Activated CD4-positive, CD25-positive, alpha-beta regulatory T cell treated with anti-CD3 and anti-CD28 coated beads, Interleukin-2, amount 50 U/mL, for 24 hours (primary cell): ENCODE results near the gene CCDC154.
"Not testable (repeated sequence)": the region's sequence is repeated elsewhere in the genome, so short reads cannot be mapped to it uniquely, and the experiment has no call there.

Source experiments
- ATAC-seq, 2 donors: fragments of 150-1000 bp; cut with Tn5 transposase; one replicate each; pipeline ENCODE4 v1.10.0; 2021; ENCODE audit warnings: mild to moderate bottlenecking in 1 of 2, moderate library complexity in 1 of 2

The CCDC154 gene

DNA sequence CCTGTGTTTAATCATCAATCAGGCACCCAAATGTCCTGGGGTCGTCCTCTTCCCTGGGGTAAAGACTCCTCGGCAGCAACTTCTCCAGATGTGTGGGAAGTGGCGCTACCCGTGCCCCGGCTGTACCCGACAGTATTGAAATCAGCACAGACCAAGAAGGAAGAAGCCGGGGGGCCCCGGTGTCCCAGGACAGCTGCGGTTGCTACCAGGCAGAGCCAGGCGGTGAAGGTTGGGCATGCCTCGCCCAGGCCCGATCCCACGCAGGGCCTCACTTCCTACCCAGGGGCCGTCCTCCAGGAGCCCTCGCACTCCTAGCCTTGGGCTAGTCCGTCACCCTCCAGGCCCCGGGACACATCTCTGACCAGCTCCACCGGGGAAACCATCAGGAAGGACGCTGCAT lies 9.0 kb upstream of the CCDC154 start:
- no peak for ATAC-seq

DNA sequence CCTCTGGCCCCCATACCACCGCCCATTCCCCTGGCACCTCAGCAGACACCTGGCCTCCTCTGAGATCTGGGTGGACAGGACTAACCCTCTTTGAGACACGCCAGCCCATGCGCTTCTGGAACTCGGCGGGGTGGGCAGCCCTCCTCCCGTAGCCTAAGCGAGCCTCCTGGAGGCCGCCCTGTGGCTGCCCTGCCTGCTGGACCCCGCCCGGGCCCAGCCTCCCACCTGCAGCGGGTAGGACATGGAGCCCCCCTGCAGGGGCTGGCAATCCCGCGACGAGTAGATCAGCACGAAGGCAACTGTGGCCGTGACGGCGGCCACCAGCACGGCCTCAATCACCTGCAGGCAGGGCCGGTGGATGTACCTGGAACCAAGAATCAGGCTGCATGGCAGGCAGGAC lies 8.2 kb upstream of the CCDC154 start:
- no peak for ATAC-seq

DNA sequence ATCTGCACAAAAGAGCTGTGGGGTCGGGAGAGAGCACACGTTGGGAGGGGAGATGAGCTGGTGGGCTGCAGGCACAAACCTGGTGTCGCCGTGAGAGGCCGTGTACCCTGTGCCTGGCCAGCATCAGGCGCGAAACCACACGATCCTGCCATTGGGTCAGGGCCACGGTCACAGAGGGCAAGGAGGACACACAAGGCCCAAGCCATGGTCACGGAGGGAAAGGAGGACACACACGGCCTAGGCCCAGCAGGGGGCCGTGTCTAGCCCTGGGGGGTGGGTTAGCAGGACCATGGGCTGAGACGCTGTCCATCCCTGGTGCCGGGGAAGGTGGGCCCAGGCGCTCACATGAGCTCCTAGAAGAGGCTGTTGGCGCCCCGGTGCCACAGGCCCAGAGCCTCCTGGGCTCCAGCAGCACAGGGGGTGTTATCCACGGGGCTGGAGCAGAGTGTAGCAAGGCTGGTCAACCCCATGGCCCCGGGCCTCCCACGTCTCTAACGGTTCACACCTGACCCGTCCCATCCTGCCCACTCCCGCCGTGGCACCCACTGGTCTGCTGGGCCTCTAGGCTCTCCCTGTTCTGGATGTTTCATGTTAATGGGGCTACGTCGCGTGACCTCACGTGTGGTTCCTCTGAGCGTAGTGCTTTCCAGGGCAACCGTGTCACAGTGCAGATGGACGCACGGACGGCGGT lies 7.5 kb upstream of the CCDC154 start:
- ATAC-seq = no peak

DNA sequence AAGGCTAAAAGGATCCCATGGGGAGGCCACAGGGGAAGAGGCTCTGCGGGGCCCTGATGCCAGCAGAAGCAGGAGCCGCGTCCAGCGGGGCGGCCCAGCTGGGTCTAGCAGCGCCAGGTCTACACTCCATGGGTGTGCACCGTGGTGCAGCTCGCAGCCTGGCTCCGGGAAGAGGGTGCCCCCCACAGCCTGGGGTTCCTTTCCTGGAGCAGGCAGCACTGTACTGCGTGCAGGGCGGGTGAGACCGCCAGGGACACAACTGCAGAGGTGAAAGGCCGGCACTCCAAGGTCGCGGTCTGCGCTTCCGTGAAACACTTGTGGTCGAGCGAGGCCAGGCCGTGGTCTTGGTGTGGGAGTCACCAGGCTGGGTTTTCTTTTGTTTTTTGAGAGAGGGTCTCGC lies 6.5 kb upstream of the CCDC154 start:
- no peak for ATAC-seq

DNA sequence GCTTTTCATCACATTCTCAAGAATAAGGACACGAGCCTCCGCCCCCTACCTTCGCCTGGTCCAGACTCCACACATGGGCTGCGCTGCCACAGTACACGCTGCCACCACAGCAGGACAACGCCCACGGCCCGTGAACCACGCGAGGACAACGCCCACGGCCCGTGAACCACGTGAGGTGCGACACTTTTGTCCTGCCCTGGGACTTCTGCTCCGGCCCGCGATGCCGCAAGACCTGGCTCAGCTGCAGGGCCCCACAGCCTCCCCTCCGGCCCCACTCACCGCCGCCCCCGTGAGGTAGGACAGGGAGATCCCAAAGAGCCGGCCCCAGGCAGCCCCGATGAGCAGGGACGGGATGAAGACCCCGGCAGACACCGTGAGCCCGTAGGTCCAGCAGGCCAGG lies 5.9 kb upstream of the CCDC154 start:
- ATAC-seq = no peak

DNA sequence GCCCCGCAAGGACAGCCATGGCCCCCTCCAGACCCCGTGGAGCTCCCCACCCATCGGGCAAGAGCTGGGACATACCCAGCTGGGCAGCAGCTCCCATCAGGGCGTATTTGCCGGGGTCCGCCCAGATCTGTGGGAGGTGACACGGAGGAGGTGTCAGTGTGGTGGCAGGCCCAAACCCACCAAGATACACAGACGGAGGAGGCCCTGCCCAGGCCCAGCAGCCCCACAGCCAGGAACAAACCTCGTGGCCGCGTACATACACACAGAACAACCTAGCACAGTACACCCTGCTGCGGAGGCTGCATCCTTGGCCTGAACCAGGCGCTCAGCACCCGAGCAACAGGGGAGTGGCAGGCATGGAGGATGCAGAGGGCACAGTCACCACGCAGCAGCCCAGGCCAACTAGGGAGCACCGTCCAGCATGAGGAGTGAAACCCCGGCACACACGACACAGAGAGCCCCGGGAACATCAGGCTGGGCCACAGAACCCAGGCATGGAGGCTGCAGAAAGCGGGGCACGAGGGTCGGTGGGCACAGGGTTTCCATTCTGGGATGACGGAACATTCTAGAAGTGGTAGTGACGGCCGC lies 4.9 kb upstream of the CCDC154 start:
- no peak for ATAC-seq

DNA sequence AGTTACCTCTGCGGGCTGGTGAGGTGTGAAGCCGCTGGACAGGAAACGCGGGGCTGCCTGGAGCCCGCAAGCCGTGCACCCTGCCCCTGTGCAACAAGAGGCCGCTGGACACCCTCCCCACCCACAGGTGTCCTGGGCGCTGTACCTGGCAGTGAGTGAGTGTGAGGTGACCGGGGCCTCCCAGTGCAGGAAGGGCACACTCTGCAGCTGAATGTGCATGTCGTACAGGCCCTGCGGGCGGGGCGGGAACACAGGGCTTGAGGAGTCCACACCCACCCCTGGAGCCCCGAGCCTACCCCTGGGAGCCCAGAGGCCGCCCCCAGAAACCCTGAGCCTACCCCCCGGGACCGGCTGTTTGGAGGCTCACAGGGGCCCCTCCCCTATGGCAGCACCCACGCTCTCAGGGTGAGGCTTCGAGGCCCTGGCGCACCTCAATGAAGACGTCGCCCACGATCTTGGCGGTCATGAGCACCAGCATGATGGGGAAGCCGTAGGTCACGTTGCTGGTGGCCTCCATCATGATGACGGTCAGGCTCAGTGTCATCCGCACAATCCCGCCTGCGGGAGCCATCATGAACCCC lies 4.3 kb upstream of the CCDC154 start:
- no peak for ATAC-seq

DNA sequence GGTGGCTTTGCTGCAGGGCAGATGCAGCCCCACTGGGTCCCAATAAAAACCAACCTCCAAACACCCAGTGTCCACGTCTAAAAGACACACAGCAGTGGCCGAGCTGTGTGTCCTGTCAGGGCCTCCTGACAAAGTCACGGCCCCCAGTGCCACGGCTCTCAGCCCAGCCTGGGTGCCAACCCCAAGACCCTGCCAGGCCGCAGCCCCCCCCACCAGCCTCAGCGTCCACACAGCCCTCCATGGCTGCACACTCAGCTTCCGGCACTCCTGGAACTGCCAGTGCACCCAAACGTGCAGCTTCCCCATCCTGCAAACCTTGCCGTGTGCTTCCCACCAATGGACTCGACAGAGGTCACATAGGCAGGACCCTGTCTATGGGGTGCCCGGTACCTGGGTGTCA lies 3.6 kb upstream of the CCDC154 start:
- no peak for ATAC-seq

DNA sequence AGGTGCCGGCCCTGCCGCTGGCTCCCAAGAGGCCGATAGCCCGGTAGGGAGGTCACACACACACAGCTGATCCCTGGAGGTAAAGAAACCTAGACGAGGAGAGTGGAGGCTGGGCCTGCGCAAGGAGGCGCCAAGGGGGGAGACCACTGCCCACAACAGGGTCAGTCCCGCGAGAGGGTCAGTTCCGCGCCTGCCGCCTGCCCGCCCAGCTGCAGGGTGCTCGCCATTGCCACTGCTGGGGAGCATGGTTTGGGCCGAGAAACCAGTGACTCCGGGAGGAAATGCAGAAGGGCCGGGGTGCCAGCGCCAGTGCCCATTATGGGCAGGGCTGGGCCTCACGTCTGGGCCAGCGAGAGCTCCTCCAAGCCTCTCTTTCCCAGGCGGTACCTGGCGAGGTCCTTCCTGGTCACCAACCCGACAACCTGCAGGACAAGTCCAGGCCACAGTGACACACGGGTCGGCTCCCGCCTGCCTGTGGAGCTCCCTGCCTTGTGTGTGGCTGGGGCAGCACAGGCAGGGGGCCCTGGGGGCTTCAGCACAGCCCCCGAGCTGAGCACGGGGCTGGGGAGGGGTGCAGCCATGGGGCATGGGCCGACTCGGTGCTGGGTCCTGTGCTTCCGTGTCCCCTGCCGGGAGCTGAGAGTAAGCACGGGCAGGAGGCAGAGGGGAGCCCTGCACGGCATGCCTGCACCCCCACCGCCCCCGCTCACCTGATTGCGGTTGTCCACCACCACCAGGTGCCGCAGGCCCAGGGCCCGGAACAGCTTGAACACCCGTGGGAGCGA lies 2.1 kb upstream of the CCDC154 start:
- ATAC-seq = no peak

DNA sequence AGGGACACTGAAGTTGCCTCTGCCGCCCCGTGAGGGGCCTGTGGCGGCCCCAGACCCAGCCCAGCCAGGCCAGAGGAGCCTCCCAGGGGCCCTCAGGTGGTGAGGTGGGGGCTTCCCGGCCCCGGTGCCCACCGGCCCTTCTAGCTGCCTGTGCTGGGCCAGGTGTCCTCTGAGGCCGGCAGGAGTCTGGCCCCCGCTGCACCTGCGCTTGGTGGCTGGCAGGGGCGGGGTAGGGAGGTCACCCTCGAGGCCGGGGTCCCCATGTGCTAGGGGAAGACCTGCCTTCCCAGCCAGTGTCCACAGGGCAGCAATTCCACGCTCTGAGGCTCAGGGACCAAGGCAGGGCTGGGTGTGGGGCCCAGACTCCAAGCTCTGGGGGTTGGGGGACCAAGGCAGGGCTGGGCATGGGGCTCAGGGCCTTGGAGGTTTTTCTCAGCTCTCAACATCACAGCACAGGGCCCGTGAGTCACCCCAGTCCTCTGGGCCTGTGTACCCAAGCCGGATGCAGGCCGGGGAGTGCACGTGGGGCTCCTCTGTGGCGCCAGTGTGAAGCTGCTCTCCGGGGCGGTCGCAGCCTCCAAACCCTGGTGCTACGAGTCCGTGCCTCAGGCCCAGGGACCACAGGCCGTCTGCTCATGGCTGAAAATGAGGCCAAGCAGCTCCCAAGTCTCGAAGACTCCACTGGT lies 1.3 kb upstream of the CCDC154 start:
- ATAC-seq = peak in 1 of 2 donors; percentile 25

DNA sequence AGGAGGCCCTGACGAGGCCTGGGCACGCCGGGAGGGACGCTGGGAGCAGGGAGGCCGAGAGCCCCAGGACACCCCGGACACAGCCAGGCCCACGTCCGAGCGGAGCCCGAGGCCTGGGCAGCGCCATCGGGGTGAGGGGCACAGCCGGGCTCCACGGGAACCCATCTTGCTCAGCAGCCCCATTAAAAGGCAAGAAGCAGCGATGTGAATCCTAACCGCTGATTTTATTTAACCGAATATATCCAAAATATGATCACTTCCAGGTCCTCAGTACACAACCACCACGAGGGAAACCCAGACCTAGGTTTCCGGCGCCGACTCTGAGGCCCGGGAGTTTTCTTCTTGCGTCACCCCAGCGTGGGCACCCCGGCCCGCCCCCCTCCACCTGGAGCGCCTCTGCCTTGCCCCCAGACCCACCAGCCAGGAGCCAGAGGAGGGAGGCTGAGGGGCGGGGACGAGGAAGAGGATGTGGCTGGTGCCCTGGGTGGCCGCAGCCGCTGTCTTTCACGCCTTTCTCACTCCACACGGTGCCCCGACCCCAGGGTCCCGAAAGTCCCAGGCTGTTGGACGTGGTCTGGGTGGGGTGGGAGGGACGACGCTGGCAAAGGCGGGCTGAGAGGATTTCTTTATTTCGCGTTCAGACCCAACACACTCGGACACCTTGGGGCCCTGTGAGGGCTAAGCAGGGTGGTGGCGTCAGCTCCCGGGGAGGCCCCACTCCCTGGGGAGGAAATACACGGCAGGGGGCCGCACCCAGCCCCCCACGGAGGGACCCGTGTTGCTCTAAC lies 568 bp upstream of the CCDC154 start:
- no peak for ATAC-seq

DNA sequence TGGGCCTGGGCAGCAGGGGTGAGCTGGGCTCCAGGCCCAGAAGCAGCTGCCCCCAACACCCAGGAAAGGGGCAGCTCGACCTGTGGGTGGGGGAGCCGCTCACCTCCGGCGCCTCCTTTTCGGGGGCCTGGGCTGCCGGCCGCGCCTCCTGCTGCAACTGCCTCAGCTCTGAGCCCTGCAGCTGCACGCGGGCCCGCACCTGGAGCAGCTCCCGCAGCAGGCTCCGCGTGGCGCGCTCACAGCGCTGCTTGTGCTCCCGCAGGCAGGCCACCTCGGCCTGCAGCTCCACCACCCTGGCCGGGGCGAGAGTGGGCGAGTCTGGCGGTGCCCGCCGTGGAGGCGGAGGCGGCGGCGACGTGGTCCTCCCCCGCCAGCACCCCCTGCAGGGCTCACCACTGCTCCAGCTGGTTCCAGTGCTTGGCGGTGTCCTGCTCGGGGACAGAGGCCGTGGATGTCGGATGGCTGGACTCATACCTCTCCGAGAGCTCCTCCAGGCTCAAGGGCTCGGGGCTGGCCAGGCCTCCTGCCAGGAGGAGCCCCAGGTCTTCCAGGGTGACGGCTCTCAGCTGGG lies 868 bp downstream of the CCDC154 start:
- no peak for ATAC-seq

DNA sequence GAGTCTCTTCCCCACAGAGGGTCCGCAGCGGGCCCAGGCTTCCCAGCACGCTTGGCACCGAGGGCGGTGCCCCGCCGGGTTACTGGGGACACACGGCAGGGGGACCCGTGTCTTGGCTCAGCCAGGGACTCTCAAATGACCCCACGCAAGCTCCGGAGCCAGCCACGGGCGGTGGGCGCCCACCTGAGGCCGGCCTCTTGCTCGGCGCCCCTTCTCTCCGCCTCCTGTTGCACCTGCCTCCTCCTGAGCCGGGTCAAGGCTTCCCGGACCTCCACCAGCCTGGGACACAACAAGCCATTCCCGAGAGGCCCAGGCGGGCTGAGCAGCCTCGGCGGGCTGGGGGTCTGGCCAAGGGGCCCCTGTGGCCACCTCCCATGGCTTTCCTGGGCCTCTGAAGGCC lies 1.7 kb downstream of the CCDC154 start:
- no peak for ATAC-seq

DNA sequence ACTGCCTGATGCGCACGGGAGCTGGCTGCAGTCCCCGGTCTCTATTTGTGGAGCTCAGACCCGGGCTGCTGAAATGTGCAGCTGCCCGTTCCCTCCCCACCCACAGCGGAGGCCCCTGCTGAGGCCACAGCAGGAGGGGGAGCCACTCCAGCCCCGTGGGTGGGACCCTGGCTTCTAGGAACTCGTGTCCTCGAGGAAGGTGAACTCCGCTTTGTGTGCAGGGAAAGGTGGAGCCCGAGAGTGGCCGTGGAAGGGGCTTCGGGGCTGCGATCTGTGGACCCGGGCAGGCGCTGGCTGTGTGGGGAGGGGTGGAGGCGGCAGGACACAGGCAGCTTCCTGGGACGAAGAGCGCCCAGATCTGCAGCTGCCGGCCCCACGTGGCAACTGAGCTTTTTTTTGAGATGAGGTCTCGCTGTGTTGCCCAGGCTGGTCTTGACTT lies 2.9 kb downstream of the CCDC154 start:
- ATAC-seq = no peak

DNA sequence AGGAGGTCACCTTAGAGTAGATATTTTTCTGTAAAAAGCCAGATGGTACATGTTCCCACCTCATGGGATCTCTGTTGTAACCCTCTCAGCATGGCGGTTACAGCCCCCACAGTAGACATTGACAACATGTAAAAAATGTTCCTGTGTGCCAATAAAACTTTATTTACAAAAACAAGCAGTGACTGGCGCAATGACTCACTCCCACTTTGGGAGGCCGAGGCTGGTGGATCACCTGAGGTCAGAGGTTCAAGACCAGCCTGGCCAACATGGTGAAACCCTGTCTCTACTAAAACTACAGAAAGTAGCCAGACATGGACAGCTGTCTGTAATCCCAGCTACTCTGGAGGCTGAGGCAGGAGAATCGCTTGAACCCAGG lies 4.7 kb downstream of the CCDC154 start:
- ATAC-seq = not testable (repeated sequence)

DNA sequence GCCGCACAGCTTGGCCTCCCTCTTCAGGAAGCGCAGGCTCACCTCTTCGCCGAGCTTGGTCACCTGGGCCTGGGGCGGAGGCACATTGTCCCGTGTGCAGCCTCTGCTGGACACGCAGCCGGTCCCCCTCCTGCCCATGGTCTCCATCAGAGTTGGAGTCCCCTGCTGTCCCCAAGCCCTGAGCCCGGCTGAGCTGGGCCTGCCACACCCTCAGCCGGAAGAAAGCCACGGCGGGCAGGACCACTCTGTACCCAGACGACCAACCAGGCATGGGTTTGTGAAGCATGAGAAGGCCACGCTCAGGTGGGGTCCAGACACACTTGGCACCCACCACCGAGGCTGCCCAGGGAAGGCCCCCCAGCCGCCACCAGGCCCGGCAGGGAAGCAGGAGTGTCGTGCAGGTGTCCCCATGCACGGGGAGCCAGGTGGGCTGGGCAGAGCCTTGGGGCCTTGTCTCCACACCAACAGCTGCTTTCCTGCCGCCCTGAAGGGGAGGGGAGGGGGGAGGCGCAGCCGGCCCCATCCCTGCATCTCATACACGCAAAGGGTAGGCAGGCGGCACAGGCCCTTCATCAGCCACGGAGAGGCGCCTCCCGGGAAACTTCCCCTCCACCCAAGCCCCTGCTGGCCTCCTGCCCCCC lies 5.2 kb downstream of the CCDC154 start:
- no peak for ATAC-seq

DNA sequence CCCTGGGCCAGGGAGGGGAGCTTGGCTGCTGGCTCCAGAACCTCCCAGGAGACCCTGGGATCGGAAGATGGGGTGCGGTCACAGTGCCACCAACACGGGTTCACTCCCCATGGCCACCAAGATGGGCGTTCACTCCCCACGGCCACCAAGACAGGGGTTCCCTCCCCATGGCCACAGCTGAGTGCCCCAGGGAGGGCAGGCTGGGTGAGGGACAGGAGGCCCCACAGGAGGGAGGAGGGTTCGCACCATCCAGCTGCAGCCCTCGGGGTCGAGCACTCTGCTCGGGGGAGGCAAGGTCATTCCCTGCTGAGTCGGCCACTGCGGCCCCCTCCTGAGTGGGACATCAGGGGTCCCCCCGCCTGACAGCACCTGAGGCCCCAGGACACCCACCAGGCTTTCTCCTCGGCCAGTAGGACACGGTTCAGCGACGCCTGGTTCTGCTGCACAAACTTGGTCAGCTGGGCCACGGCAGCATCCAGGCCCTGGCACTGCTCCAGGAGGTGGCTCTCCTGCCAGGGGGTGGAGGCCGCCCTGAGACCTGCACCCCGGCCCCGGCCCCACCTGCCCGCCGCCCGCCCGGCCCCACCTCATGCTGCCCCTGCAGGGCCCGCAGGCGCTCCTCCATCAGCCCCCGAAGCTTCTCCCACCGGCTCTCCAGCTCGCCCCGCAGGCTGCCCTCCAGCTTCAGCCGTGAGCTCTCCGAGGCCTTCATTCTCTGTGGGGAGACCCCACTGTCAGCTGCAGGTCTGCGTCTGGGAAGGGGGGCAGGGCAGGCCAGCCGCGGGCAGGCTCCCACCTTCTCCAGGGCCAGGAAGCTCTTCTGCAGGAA lies 5.9 kb downstream of the CCDC154 start:
- ATAC-seq = no peak

DNA sequence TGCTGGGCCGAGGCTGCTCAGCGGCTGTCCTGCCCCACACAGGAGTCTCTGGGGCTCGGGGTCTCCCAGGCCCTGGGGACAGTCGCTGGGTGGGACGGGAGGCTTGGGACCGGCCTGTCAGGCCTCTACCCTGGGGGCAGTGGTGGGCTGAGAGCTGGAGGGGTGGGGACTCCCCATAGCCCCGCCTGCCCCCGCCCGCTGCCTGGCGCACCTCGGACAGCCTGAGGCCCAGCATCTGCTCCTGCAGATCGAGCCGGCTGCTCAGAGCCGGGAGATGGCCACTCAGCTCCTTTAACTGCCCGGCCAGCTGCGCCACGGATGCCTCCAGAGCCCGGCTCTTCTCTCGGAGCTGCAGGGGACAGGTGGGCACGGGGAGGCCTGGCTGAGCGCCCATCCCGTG lies 6.8 kb downstream of the CCDC154 start:
- ATAC-seq = no peak

DNA sequence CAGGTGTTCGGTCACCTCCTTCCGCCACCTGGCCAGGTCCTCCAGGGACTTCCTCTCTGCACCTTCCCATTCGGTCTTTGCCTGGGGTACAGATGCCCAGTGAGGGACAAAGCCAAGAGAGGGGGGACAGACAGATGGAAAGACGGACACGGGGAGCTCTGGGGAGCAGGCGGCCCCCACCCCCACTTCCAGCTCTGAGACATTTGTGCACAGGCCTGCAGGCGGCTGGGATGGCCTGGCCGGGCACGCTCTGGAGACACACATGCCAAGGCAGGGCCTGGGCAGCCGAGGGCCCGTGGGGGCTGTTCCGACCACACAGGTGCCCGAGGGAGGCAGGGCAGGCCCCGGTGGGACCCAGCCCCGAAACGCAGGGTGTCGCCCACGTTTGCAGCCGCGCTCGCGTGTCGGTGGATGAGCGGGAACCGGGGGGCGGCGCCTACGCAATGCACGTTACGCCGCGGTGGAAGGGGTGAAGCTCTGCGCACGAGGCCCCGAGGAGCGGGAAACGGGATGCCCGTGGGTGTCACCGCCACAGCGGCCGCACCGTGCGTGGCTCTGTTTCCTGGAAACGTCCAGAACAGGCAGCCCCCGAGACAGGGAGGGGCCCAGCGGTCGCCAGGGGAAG lies 7.5 kb downstream of the CCDC154 start:
- no peak for ATAC-seq
